A204.1 (cell line): ENCODE results near the gene NPDC1.

Source experiments
- FAIRE-seq: peaks from 2 replicates; lab custom pipeline; 2012; peaks lifted over from hg19 to GRCh38; lab: Jason Lieb, UNC

Gene NPDC1

GRCh38 chr9:137046088-137046787 lies at the start of gene NPDC1:
Gene NPDC1 (minus strand): TSS chr9:137046177. CDS start chr9:137045989, 188 bp downstream.
- no peak for FAIRE-seq

GRCh38 chr9:137089232-137089947 lies 43.4 kb upstream of the NPDC1 start:
- no peak for FAIRE-seq

GRCh38 chr9:137088121-137088520 lies 42.1 kb upstream of the NPDC1 start:
- no peak for FAIRE-seq

GRCh38 chr9:137087409-137087925 lies 41.5 kb upstream of the NPDC1 start:
- FAIRE-seq: no peak

- FAIRE-seq: peak; percentile 93
Observed at GRCh38 chr9:137086531-137087408, 40.8 kb upstream of the NPDC1 start, which contains the start of gene MAN1B1. Gene MAN1B1 (plus strand): TSS chr9:137086985. CDS start chr9:137087000, 15 bp downstream.

GRCh38 chr9:137085920-137086530 lies 40.0 kb upstream of the NPDC1 start:
- FAIRE-seq: no peak

GRCh38 chr9:137084526-137084925 lies 38.5 kb upstream of the NPDC1 start:
- FAIRE-seq: no peak

GRCh38 chr9:137083394-137084004 lies 37.5 kb upstream of the NPDC1 start:
- FAIRE-seq: no peak

- no peak for FAIRE-seq
Observed at GRCh38 chr9:137082925-137083290, 36.9 kb upstream of the NPDC1 start.

GRCh38 chr9:137082222-137082924 lies 36.4 kb upstream of the NPDC1 start:
- no peak for FAIRE-seq

- no peak for FAIRE-seq
Observed at GRCh38 chr9:137080260-137081122, 34.5 kb upstream of the NPDC1 start.

GRCh38 chr9:137079401-137079787 lies 33.4 kb upstream of the NPDC1 start:
- no peak for FAIRE-seq

GRCh38 chr9:137078701-137079400 lies 32.9 kb upstream of the NPDC1 start:
- FAIRE-seq: no peak

GRCh38 chr9:137077758-137078693 lies 32.0 kb upstream of the NPDC1 start:
- FAIRE-seq: no peak

- no peak for FAIRE-seq
Observed at GRCh38 chr9:137077010-137077747, 31.2 kb upstream of the NPDC1 start, which contains the start of gene UAP1L1. Gene UAP1L1 (plus strand): TSS chr9:137077517. CDS start chr9:137077533, 16 bp downstream.

- no peak for FAIRE-seq
Observed at GRCh38 chr9:137076636-137077009, 30.6 kb upstream of the NPDC1 start.

GRCh38 chr9:137075275-137075775 lies 29.3 kb upstream of the NPDC1 start:
- FAIRE-seq: no peak
